ENCODE measurements around the gene DISP3.

DISP3 gene

GRCh38 chr1:11534846-11535245 lies 55.9 kb downstream of the DISP3 start:
- ChIA-PET CTCF (no interaction called here), POLR2A (ENCODE audit: low non-redundant PET) (no interaction called here)
- TF ChIP-seq CTCF (conservative IDR thresholded peaks at IDR 0.05; ENCODE audit: low read depth): no peak
- DNase-seq (ENCODE audit: low spot score): no peak
- no peak overlapping the region for H3K27ac ChIP-seq

GRCh38 chr1:11535316-11535715 lies 56.4 kb downstream of the DISP3 start:
- no peak overlapping the region for H3K27ac ChIP-seq
- no peak for TF ChIP-seq CTCF (conservative IDR thresholded peaks at IDR 0.05; ENCODE audit: low read depth)
- ChIA-PET POLR2A (ENCODE audit: low non-redundant PET) (no interaction called here), CTCF (no interaction called here)
- DNase-seq (ENCODE audit: low spot score): no peak

GRCh38 chr1:11535761-11536572 lies 57.0 kb downstream of the DISP3 start:
- no peak for TF ChIP-seq CTCF (conservative IDR thresholded peaks at IDR 0.05; ENCODE audit: low read depth)
- peak; percentile 27 for DNase-seq (ENCODE audit: low spot score)
- CTCF ChIA-PET: no interaction called here
- POLR2A ChIA-PET (ENCODE audit: low non-redundant PET): no interaction called here
- H3K27ac ChIP-seq: no peak overlapping the region

- TF ChIP-seq CTCF (conservative IDR thresholded peaks at IDR 0.05; ENCODE audit: low read depth): no peak
- ChIA-PET CTCF (no interaction called here), POLR2A (ENCODE audit: low non-redundant PET) (no interaction called here)
- H3K27ac ChIP-seq: no peak overlapping the region
- DNase-seq (ENCODE audit: low spot score): no peak
These were observed 57.8 kb downstream of the DISP3 start for GRCh38 chr1:11536573-11537379.

- POLR2A ChIA-PET (ENCODE audit: low non-redundant PET): no interaction called here
- no peak for TF ChIP-seq CTCF (conservative IDR thresholded peaks at IDR 0.05; ENCODE audit: low read depth)
- no peak for DNase-seq (ENCODE audit: low spot score)
- no peak overlapping the region for H3K27ac ChIP-seq
- CTCF ChIA-PET: no interaction called here
These were observed 58.4 kb downstream of the DISP3 start for GRCh38 chr1:11537380-11537764.

GRCh38 chr1:11537854-11538591 lies 59.1 kb downstream of the DISP3 start:
- CTCF ChIA-PET: no interaction called here
- DNase-seq (ENCODE audit: low spot score): no peak
- TF ChIP-seq CTCF (conservative IDR thresholded peaks at IDR 0.05; ENCODE audit: low read depth): no peak
- no peak overlapping the region for H3K27ac ChIP-seq
- POLR2A ChIA-PET (ENCODE audit: low non-redundant PET): no interaction called here
